Measurements from ENCODE around the gene CNR2.

Gene CNR2

DNA sequence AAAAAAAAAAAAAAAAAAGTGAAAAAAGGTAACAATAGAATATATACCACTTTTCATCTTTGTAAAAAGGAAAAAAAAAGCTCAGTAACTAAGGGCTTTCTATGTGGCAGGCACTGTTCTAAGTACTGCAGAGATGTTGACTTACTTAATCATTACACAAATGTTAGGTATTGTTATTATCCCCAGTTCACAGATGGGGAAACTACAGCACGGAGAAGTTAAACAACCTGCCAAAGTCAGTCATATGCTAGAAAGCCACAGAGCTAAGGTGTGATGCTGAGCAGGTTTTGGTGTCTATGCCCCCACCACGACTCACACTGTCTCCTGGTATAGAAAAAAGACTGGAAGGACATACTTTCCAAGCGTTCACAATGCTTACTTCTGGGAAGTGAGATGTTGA lies 39.9 kb upstream of the CNR2 start:
- H3K4me3 ChIP-seq (ENCODE audit: control insufficient read depth, low read depth, low read length), result no peak overlapping the region

DNA sequence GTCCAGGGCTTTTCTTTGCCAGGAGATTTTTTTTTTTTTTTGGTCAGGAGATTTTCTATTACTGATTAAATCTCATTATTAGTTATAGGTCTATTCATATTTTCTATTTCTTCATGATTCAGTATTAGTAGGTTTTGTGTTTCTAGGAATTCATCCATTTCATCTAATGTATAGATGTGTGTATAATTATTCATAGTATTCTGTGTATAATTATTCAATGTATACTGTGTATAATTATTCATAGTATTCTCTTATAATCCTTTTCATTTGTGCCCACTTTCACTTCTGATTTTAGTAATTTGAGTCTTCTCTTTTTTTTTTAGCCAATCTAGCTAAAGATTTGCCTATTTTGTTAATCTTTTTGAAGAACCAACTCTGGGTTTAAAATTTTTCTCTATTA lies 34.2 kb upstream of the CNR2 start:
- H3K4me3 ChIP-seq (ENCODE audit: control insufficient read depth, low read depth, low read length), result no peak overlapping the region
- TF ChIP-seq, protein P1, sequence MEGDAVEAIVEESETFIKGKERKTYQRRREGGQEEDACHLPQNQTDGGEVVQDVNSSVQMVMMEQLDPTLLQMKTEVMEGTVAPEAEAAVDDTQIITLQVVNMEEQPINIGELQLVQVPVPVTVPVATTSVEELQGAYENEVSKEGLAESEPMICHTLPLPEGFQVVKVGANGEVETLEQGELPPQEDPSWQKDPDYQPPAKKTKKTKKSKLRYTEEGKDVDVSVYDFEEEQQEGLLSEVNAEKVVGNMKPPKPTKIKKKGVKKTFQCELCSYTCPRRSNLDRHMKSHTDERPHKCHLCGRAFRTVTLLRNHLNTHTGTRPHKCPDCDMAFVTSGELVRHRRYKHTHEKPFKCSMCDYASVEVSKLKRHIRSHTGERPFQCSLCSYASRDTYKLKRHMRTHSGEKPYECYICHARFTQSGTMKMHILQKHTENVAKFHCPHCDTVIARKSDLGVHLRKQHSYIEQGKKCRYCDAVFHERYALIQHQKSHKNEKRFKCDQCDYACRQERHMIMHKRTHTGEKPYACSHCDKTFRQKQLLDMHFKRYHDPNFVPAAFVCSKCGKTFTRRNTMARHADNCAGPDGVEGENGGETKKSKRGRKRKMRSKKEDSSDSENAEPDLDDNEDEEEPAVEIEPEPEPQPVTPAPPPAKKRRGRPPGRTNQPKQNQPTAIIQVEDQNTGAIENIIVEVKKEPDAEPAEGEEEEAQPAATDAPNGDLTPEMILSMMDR (conservative IDR thresholded peaks at IDR 0.05; ENCODE audit: control insufficient read depth, insufficient read depth, low read depth, low read length), result no peak
- DNase-seq (ENCODE audit: low read depth), result no peak

More for the DNA sequence above, 39.9 kb upstream of the CNR2 start:
- no peak for DNase-seq (ENCODE audit: low read depth)
- TF ChIP-seq, protein P1 (conservative IDR thresholded peaks at IDR 0.05; ENCODE audit: control insufficient read depth, insufficient read depth, low read depth, low read length), result no peak

DNA sequence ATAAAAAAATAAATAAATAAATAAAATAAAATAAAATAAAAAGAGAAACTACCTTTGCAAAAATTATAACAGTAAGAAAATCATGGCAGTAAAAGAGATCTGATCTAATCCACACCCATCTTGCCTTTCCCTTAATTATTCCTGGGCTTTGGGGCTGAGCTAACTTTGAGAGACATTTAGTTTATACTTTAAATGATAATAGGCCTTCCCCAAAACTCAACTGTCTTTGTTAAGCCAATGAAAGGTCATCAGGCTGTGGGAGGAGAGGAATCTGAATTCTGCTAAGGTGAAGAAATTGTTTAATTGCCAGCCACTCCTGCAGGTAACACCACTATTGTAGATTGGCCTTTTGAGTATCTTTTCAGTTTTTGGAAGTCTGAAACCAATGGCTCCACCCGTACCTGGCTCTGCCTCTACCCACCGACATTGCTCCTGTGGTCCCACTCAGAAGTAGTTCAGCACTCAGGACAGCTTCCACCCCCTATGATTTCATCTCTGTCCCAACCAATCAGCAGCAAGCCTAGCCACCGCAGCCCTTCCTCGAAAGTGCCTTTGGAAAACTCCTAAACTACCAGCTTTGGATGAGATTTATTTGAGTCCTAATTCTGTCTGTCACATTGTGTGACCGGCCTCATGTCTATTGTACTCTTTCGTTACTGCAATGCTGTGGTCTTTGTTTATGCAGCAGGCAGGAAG lies 23.5 kb upstream of the CNR2 start:
- no peak for DNase-seq (ENCODE audit: low read depth)
- H3K4me3 ChIP-seq (ENCODE audit: control insufficient read depth, low read depth, low read length), result no peak overlapping the region
- TF ChIP-seq, protein P1 (conservative IDR thresholded peaks at IDR 0.05; ENCODE audit: control insufficient read depth, insufficient read depth, low read depth, low read length), result no peak

- TF ChIP-seq, protein P1 (conservative IDR thresholded peaks at IDR 0.05; ENCODE audit: control insufficient read depth, insufficient read depth, low read depth, low read length), result no peak
- no peak for DNase-seq (ENCODE audit: low read depth)
- H3K4me3 ChIP-seq (ENCODE audit: control insufficient read depth, low read depth, low read length), result no peak overlapping the region
Measured at GRCh38 chr1:23931491-23931880, 18.3 kb upstream of the CNR2 start.

- H3K4me3 ChIP-seq (ENCODE audit: control insufficient read depth, low read depth, low read length), result no peak overlapping the region
- peak; percentile 75 for DNase-seq (ENCODE audit: low read depth)
- TF ChIP-seq, protein P1 (conservative IDR thresholded peaks at IDR 0.05; ENCODE audit: control insufficient read depth, insufficient read depth, low read depth, low read length), result no peak
Measured at GRCh38 chr1:23930861-23931490, 17.8 kb upstream of the CNR2 start.

- H3K4me3 ChIP-seq (ENCODE audit: control insufficient read depth, low read depth, low read length), result no peak overlapping the region
- no peak for DNase-seq (ENCODE audit: low read depth)
- TF ChIP-seq, protein P1 (conservative IDR thresholded peaks at IDR 0.05; ENCODE audit: control insufficient read depth, insufficient read depth, low read depth, low read length), result no peak
Measured at GRCh38 chr1:23930270-23930669, 17.1 kb upstream of the CNR2 start.
